Measurements from ENCODE around the gene AKNAD1.

DNA sequence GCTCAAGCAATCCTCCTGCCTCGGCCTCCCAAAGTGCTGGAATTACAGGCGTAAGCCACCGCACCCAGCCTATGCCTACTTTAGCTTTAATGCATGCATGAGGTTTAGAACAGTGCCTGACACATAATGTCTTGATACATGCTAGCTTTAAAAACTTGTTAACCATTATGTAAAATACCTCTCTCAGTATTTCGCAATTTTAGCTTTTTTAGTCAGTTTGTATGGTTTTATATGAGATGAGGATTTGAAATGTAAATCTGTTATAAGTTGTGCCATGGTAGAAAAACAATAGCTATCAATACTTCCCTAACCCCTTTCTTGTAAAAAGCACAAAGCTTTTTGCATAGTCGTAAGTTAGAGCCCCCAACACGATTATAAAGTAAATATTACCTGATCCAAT, 4.7 kb upstream of the AKNAD1 start:
- TF ChIP-seq, protein P1, sequence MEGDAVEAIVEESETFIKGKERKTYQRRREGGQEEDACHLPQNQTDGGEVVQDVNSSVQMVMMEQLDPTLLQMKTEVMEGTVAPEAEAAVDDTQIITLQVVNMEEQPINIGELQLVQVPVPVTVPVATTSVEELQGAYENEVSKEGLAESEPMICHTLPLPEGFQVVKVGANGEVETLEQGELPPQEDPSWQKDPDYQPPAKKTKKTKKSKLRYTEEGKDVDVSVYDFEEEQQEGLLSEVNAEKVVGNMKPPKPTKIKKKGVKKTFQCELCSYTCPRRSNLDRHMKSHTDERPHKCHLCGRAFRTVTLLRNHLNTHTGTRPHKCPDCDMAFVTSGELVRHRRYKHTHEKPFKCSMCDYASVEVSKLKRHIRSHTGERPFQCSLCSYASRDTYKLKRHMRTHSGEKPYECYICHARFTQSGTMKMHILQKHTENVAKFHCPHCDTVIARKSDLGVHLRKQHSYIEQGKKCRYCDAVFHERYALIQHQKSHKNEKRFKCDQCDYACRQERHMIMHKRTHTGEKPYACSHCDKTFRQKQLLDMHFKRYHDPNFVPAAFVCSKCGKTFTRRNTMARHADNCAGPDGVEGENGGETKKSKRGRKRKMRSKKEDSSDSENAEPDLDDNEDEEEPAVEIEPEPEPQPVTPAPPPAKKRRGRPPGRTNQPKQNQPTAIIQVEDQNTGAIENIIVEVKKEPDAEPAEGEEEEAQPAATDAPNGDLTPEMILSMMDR (optimal IDR thresholded peaks at IDR 0.05 in 1 of 3, IDR thresholded peaks at IDR 0.05 in 1 of 3, conservative IDR thresholded peaks at IDR 0.05 in 1 of 3; ENCODE audit: extremely low read depth in 1 of 3, insufficient read depth in 2 of 3, low read length in 3 of 3): no peak
- no peak for TF ChIP-seq EZH2 (IDR thresholded peaks at IDR 0.05; ENCODE audit: low read length)
